Parathyroid adenoma (tissue), 2 donors: ENCODE data around the gene GNB2.

Experiments used
- H2AFZ ChIP-seq: fragments of 300-600 bp; sonication (generic); one replicate; pipeline ENCODE4 v1.7.0; 2017; ENCODE audit warnings: antibody characterized with exemption, mild to moderate bottlenecking
- H3K27ac ChIP-seq: fragments of 300-600 bp; sonication (generic); one replicate; pipeline ENCODE4 v1.7.0; 2017
- H3K27me3 ChIP-seq: fragments of 300-600 bp; sonication (generic); one replicate; pipeline ENCODE4 v1.7.0; 2017; ENCODE audit warnings: low read length; ENCODE audit not compliant: control insufficient read depth, insufficient read depth
- H3K36me3 ChIP-seq: fragments of 300-600 bp; sonication (generic); one replicate; pipeline ENCODE4 v1.7.0; 2017; ENCODE audit warnings: low read length; ENCODE audit not compliant: control insufficient read depth, insufficient read depth
- H3K4me1 ChIP-seq: fragments of 300-600 bp; sonication (generic); one replicate; pipeline ENCODE4 v1.7.0; 2017; ENCODE audit warnings: control low read depth
- H3K4me2 ChIP-seq: fragments of 300-600 bp; sonication (generic); one replicate; pipeline ENCODE4 v1.7.0; 2017; ENCODE audit warnings: low read length
- H3K4me3 ChIP-seq: fragments of 300-600 bp; sonication (generic); one replicate; pipeline ENCODE4 v1.7.0; 2017; ENCODE audit warnings: low read depth, low read length
- H3K79me2 ChIP-seq: fragments of 300-600 bp; sonication (generic); one replicate; pipeline ENCODE4 v1.7.0; 2017; ENCODE audit warnings: control low read depth
- H3K9ac ChIP-seq: fragments of 300-600 bp; sonication (generic); one replicate; pipeline ENCODE4 v1.7.0; 2017; ENCODE audit warnings: mild to moderate bottlenecking
- H3K9me3 ChIP-seq: fragments of 300-600 bp; sonication (generic); one replicate; pipeline ENCODE4 v1.7.0; 2017; ENCODE audit warnings: low read length; ENCODE audit not compliant: control insufficient read depth
- TF ChIP-seq, protein P1 (sequence below): fragments of 300-600 bp; sonication (generic); IDR thresholded peaks from one replicate; pipeline ENCODE4 v1.7.0; 2017; ENCODE audit warnings: antibody characterized with exemption, mild to moderate bottlenecking
- donor health status: primary hyperparathyroidism.

The GNB2 gene

DNA sequence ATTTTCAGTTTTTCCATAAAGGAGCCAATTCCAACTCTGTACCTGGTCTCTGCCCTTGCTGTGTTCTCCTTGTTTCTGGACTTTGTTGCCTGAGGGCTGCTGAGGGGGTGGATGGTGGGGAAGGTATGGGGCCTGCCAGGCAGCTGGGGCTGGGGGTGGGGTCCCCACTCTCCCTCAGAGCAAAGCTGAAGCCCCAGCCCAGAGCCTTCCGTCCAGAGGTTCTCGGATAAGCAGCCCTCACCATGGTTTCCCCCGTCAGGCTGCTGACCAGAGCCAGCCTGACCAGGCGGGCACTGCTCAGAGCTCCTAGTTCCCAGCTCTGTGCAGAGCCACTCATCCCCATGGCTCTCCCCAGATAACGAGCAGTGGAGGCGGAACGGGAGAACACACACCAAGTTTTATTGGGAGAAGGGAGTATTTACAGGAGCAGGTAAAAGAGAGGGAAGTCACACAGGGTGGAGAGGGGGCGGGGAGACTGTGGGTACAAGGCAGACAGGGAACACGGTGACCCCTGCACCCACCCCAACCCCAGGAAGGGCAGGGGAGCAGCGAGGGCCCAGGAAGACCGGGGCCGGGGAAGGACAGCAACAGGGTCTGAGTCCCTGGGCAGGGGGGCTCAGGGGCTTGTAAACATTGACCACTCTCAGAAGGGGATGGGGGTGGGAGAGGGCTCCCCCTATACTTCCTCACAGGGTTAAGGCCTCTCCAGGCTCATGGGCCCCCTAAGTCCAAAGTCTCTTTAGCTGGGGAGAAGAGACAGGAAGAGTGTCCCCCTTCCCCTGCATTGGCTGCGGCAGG is 5.8 kb downstream of the GNB2 start:
- no peak overlapping the region for H3K27ac ChIP-seq

GRCh38 chr7:100679927-100680575 is 6.5 kb downstream of the GNB2 start:
- Histone ChIP-seq H3K27me3 (no peaks in the 10 kb centered on the region), H3K36me3 (no peaks in the 10 kb centered on the region), H2AFZ (no peak overlapping the region), H3K9me3 (no peaks in the 10 kb centered on the region), H3K4me1 (no peaks in the 10 kb centered on the region), H3K79me2 (no peaks in the 10 kb centered on the region), H3K4me3 (no peak overlapping the region), H3K4me2 (no peak overlapping the region), H3K27ac (no peak overlapping the region), H3K9ac (no peak overlapping the region)
- TF ChIP-seq, protein P1, sequence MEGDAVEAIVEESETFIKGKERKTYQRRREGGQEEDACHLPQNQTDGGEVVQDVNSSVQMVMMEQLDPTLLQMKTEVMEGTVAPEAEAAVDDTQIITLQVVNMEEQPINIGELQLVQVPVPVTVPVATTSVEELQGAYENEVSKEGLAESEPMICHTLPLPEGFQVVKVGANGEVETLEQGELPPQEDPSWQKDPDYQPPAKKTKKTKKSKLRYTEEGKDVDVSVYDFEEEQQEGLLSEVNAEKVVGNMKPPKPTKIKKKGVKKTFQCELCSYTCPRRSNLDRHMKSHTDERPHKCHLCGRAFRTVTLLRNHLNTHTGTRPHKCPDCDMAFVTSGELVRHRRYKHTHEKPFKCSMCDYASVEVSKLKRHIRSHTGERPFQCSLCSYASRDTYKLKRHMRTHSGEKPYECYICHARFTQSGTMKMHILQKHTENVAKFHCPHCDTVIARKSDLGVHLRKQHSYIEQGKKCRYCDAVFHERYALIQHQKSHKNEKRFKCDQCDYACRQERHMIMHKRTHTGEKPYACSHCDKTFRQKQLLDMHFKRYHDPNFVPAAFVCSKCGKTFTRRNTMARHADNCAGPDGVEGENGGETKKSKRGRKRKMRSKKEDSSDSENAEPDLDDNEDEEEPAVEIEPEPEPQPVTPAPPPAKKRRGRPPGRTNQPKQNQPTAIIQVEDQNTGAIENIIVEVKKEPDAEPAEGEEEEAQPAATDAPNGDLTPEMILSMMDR, result no peak

More for the DNA sequence above, 5.8 kb downstream of the GNB2 start:
- Histone ChIP-seq H3K9me3 (no peaks in the 10 kb centered on the region), H3K9ac (no peak overlapping the region), H2AFZ (no peak overlapping the region), H3K4me2 (no peak overlapping the region), H3K36me3 (no peaks in the 10 kb centered on the region), H3K27me3 (no peaks in the 10 kb centered on the region), H3K79me2 (no peaks in the 10 kb centered on the region), H3K4me3 (no peak overlapping the region), H3K4me1 (no peaks in the 10 kb centered on the region)
- TF ChIP-seq, protein P1, result no peak

DNA sequence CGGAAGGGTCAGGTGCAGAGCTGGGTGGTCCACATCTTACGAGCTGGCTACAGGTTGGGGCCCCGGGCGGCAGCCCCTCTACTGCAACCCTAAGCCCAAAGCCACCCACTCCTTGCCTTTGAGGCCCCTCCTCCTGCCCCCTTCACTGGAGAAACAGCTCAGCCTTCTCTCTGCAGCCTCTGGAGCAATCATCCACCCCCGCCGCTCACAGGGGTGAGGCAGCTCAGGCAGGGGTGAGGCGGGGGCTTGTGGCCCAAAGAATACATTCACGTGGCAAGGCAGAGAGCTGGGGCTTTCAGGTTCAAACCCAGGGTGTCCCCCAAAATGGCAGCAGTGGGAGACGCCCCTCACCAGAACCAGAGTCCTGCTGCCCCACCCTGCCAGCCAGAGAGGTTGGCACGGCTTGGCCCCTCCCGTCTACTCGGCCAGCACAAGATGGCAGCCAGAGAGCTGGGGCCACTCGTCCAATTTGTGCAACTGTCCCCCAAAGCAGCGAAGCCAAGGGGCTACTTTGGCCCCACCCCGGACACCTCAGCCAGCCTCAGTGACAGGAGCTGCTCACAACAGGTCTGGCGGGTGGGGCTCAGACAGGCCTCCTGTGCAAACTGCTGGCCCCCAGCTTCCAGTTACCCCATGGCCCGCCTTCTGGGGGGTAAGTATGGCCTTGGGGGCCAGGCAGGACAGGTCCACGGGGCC is 7.2 kb downstream of the GNB2 start:
- Histone ChIP-seq H3K9ac (no peak overlapping the region), H3K36me3 (no peaks in the 10 kb centered on the region), H3K4me2 (no peak overlapping the region), H3K27ac (no peak overlapping the region), H3K4me3 (no peak overlapping the region), H3K4me1 (no peaks in the 10 kb centered on the region), H3K27me3 (no peaks in the 10 kb centered on the region), H3K9me3 (no peaks in the 10 kb centered on the region), H2AFZ (no peak overlapping the region), H3K79me2 (no peaks in the 10 kb centered on the region)
- TF ChIP-seq, protein P1, result no peak

GRCh38 chr7:100681491-100682227 is 8.1 kb downstream of the GNB2 start:
- Histone ChIP-seq H3K27ac (no peak overlapping the region), H3K36me3 (no peaks in the 10 kb centered on the region), H3K4me1 (no peaks in the 10 kb centered on the region), H3K27me3 (no peaks in the 10 kb centered on the region), H3K4me2 (no peak overlapping the region), H3K9me3 (no peaks in the 10 kb centered on the region), H3K4me3 (no peak overlapping the region), H3K9ac (no peak overlapping the region), H3K79me2 (no peaks in the 10 kb centered on the region), H2AFZ (no peak overlapping the region)
- TF ChIP-seq, protein P1, result no peak
